ENCODE data around the gene ATP8B3. TPM values are rescaled to one million over a fixed set of nuclear protein-coding genes. Genes with fewer than 3 reads are reported as not detected.

ATP8B3 gene
- total and polyA plus RNA-seq, 2 of the 13 experiments (the other 11 are each of a cell fraction or from before 2014, with no cell fraction given), result 2.6 to 5.9 TPM

DNA sequence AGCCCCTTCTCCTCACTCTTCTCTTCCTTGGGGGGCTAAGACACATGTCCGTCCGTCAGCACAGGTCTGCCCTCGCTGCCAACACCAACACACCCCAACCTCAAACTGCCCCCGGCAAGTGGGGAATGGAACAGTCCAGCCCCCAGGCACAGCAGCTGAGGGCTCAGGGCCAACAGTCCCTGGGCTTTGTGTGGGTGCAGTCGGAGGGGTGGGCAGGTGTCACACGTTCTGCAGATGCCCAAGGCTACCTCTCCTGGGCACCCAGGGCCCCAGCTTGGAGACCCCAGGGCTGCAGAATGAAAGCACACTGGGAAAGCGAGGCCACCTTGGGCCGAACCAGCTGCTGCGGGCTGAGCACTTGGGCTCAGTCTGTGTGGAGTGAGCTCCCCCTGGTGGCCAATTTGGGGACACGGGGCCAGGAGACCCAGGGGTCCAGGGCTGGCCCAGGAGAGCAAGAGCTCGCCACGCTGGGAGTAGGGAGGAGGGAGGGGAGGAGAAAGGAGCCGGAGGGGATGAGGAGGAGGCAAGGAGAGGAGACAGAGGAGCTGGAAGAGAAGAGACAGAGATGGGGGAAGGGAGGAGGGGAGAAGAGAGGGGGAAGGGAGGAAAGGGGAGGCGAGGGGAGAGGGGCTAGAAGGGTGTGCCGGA is 14.0 kb upstream of the ATP8B3 start (continued):
- TF ChIP-seq, protein P1, sequence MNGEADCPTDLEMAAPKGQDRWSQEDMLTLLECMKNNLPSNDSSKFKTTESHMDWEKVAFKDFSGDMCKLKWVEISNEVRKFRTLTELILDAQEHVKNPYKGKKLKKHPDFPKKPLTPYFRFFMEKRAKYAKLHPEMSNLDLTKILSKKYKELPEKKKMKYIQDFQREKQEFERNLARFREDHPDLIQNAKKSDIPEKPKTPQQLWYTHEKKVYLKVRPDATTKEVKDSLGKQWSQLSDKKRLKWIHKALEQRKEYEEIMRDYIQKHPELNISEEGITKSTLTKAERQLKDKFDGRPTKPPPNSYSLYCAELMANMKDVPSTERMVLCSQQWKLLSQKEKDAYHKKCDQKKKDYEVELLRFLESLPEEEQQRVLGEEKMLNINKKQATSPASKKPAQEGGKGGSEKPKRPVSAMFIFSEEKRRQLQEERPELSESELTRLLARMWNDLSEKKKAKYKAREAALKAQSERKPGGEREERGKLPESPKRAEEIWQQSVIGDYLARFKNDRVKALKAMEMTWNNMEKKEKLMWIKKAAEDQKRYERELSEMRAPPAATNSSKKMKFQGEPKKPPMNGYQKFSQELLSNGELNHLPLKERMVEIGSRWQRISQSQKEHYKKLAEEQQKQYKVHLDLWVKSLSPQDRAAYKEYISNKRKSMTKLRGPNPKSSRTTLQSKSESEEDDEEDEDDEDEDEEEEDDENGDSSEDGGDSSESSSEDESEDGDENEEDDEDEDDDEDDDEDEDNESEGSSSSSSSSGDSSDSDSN (CRISPR knock-in tag; IDR thresholded peaks at IDR 0.05), result no peak
- peak; percentile 25; the same call in 1 of the 2 replicates for TF ChIP-seq NFKB2 (CRISPR knock-in tag; IDR thresholded peaks at IDR 0.05; ENCODE audit: borderline replicate concordance)
- TF ChIP-seq, protein P2, sequence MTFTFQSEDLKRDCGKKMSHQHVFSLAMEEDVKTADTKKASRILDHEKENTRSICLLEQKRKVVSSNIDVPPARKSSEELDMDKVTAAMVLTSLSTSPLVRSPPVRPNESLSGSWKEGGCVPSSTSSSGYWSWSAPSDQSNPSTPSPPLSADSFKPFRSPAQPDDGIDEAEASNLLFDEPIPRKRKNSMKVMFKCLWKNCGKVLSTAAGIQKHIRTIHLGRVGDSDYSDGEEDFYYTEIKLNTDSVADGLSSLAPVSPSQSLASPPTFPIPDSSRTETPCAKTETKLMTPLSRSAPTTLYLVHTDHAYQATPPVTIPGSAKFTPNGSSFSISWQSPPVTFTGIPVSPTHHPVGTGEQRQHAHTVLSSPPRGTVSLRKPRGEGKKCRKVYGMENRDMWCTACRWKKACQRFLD (CRISPR knock-in tag; IDR thresholded peaks at IDR 0.05; ENCODE audit: borderline replicate concordance), result no peak
- no peak for TF ChIP-seq ZKSCAN1 (IDR thresholded peaks at IDR 0.05; ENCODE audit: low read length)
- TF ChIP-seq, protein P3, sequence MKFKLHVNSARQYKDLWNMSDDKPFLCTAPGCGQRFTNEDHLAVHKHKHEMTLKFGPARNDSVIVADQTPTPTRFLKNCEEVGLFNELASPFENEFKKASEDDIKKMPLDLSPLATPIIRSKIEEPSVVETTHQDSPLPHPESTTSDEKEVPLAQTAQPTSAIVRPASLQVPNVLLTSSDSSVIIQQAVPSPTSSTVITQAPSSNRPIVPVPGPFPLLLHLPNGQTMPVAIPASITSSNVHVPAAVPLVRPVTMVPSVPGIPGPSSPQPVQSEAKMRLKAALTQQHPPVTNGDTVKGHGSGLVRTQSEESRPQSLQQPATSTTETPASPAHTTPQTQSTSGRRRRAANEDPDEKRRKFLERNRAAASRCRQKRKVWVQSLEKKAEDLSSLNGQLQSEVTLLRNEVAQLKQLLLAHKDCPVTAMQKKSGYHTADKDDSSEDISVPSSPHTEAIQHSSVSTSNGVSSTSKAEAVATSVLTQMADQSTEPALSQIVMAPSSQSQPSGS (CRISPR knock-in tag; IDR thresholded peaks at IDR 0.05), result no peak
- TF ChIP-seq AHR (CRISPR knock-in tag; IDR thresholded peaks at IDR 0.05), result no peak; the same call in 1 of the 2 replicates
- TF ChIP-seq NPAS2 (CRISPR knock-in tag; IDR thresholded peaks at IDR 0.05; ENCODE audit: borderline replicate concordance), result no peak
- TF ChIP-seq, protein P4, sequence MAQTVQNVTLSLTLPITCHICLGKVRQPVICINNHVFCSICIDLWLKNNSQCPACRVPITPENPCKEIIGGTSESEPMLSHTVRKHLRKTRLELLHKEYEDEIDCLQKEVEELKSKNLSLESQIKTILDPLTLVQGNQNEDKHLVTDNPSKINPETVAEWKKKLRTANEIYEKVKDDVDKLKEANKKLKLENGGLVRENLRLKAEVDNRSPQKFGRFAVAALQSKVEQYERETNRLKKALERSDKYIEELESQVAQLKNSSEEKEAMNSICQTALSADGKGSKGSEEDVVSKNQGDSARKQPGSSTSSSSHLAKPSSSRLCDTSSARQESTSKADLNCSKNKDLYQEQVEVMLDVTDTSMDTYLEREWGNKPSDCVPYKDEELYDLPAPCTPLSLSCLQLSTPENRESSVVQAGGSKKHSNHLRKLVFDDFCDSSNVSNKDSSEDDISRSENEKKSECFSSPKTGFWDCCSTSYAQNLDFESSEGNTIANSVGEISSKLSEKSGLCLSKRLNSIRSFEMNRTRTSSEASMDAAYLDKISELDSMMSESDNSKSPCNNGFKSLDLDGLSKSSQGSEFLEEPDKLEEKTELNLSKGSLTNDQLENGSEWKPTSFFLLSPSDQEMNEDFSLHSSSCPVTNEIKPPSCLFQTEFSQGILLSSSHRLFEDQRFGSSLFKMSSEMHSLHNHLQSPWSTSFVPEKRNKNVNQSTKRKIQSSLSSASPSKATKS (CRISPR knock-in tag; IDR thresholded peaks at IDR 0.05), result no peak
- TF ChIP-seq CBX2 (IDR thresholded peaks at IDR 0.05; ENCODE audit: low read depth, low read length), result no peak
- TF ChIP-seq CBX2 (CRISPR knock-in tag; IDR thresholded peaks at IDR 0.05; ENCODE audit: low read depth), result no peak
- TF ChIP-seq SRSF1 (optimal IDR thresholded peaks at IDR 0.05; ENCODE audit: low read depth, low read length), result no peak
- no peak for TF ChIP-seq ZNF160 (CRISPR knock-in tag; IDR thresholded peaks at IDR 0.05)
- TF ChIP-seq TEAD2 (CRISPR knock-in tag; IDR thresholded peaks at IDR 0.05), result no peak
- TF ChIP-seq, protein P5, sequence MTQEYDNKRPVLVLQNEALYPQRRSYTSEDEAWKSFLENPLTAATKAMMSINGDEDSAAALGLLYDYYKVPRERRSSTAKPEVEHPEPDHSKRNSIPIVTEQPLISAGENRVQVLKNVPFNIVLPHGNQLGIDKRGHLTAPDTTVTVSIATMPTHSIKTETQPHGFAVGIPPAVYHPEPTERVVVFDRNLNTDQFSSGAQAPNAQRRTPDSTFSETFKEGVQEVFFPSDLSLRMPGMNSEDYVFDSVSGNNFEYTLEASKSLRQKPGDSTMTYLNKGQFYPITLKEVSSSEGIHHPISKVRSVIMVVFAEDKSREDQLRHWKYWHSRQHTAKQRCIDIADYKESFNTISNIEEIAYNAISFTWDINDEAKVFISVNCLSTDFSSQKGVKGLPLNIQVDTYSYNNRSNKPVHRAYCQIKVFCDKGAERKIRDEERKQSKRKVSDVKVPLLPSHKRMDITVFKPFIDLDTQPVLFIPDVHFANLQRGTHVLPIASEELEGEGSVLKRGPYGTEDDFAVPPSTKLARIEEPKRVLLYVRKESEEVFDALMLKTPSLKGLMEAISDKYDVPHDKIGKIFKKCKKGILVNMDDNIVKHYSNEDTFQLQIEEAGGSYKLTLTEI (CRISPR knock-in tag; conservative IDR thresholded peaks at IDR 0.05), result no peak
